ENCODE measurements around the gene ZSWIM6. TPM values are rescaled to one million over a fixed set of nuclear protein-coding genes. Genes with fewer than 3 reads are reported as not detected.

The ZSWIM6 gene
- total RNA-seq, 1 experiment from 2014 or later: 10.0 TPM

DNA sequence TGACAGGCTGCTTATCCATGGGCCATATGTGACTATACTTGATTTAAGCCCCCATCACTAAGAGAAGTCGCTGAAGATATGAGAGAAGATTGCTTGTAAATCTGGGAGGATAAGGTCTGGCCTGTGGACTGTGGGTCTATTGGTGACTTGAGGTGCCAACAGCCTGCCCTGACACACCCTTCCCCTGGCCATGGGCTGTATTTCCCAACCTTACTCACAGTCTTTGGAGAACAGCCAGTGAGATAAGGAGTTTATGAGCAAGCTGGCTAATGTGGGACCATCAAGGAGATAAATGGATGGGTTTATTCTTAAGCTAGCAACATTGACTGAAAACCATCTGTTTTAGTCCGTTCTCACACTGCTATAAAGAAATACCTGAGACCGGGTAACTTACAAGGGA, 231.3 kb downstream of the ZSWIM6 start:
- H3K36me3 Mint-ChIP-seq (ENCODE audit: insufficient read depth, unreplicated experiment): no peaks in the 10 kb centered on the region
- CTCF ChIA-PET: no interaction called here
- no peak overlapping the region for H3K4me3 Mint-ChIP-seq (ENCODE audit: unreplicated experiment)
- Histone ChIP-seq H3K36me3 (ENCODE audit: control insufficient read depth, insufficient read depth, low read length) (no peaks in the 10 kb centered on the region), H3K9me3 (no peaks in the 10 kb centered on the region), H3K4me3 (ENCODE audit: low read depth, low read length) (no peak overlapping the region), H3K4me1 (no peaks in the 10 kb centered on the region), H3K27me3 (replicated peaks; ENCODE audit: control insufficient read depth, insufficient read depth, low read length) (no peaks in the 10 kb centered on the region)
- TF ChIP-seq, protein P1, sequence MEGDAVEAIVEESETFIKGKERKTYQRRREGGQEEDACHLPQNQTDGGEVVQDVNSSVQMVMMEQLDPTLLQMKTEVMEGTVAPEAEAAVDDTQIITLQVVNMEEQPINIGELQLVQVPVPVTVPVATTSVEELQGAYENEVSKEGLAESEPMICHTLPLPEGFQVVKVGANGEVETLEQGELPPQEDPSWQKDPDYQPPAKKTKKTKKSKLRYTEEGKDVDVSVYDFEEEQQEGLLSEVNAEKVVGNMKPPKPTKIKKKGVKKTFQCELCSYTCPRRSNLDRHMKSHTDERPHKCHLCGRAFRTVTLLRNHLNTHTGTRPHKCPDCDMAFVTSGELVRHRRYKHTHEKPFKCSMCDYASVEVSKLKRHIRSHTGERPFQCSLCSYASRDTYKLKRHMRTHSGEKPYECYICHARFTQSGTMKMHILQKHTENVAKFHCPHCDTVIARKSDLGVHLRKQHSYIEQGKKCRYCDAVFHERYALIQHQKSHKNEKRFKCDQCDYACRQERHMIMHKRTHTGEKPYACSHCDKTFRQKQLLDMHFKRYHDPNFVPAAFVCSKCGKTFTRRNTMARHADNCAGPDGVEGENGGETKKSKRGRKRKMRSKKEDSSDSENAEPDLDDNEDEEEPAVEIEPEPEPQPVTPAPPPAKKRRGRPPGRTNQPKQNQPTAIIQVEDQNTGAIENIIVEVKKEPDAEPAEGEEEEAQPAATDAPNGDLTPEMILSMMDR (IDR thresholded peaks at IDR 0.05; ENCODE audit: insufficient read depth in 1 of 2, low read depth in 1 of 2, low read length in 1 of 2, severe bottlenecking in 1 of 2, unreplicated experiment in 1 of 2): no peak
- intact Hi-C loops (cut with micrococcal nuclease; ENCODE audit: unreplicated experiment): no loop called here
- H3K4me1 Mint-ChIP-seq (ENCODE audit: low read depth, unreplicated experiment): no peaks in the 10 kb centered on the region
- POLR2A ChIA-PET: no interaction called here
- no peak overlapping the region for H3K27ac Mint-ChIP-seq (ENCODE audit: unreplicated experiment)
- no peaks in the 10 kb centered on the region for H3K9me3 Mint-ChIP-seq (ENCODE audit: unreplicated experiment)
- no peaks in the 10 kb centered on the region for H3K27me3 Mint-ChIP-seq (ENCODE audit: insufficient read depth, unreplicated experiment)
- BruUV-seq (replicated peaks): no TSS peak
- DNase-seq: no peak

DNA sequence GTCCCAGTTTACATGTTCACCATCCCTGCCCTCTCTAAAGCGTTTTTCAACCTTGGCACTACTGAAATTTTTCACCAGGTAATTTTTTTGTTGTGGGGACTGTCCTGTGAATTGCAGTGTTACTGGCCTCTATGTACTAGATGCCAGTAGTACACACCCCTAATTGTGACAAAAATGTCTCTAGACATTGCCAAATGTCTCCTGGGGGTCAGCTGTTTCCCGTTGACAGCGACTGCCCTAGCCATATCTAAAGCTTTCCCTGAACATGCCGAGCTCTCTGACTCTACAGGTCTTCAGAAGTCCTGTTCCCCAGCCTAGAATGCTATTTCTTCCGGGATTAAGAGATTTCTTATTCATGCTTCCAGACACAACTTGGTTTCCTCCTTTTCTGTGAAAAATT, 235.3 kb downstream of the ZSWIM6 start:
- no TSS peak for BruUV-seq (replicated peaks)
- H3K36me3 Mint-ChIP-seq (ENCODE audit: insufficient read depth, unreplicated experiment): no peaks in the 10 kb centered on the region
- no peaks in the 10 kb centered on the region for H3K4me1 Mint-ChIP-seq (ENCODE audit: low read depth, unreplicated experiment)
- no peaks in the 10 kb centered on the region for H3K9me3 Mint-ChIP-seq (ENCODE audit: unreplicated experiment)
- H3K27me3 Mint-ChIP-seq (ENCODE audit: insufficient read depth, unreplicated experiment): no peaks in the 10 kb centered on the region
- TF ChIP-seq, protein P1 (IDR thresholded peaks at IDR 0.05; ENCODE audit: insufficient read depth in 1 of 2, low read depth in 1 of 2, low read length in 1 of 2, severe bottlenecking in 1 of 2, unreplicated experiment in 1 of 2): no peak
- no peaks in the 10 kb centered on the region for H3K4me1 ChIP-seq
- CTCF ChIA-PET: no interaction called here
- DNase-seq: no peak
- no peaks in the 10 kb centered on the region for H3K9me3 ChIP-seq
- H3K27ac Mint-ChIP-seq (ENCODE audit: unreplicated experiment): no peak overlapping the region
- H3K4me3 ChIP-seq (ENCODE audit: low read depth, low read length): no peak overlapping the region
- H3K27me3 ChIP-seq (replicated peaks; ENCODE audit: control insufficient read depth, insufficient read depth, low read length): no peaks in the 10 kb centered on the region
- intact Hi-C loops (cut with micrococcal nuclease; ENCODE audit: unreplicated experiment): no loop called here
- H3K4me3 Mint-ChIP-seq (ENCODE audit: unreplicated experiment): no peak overlapping the region
- POLR2A ChIA-PET: no interaction called here
- no peaks in the 10 kb centered on the region for H3K36me3 ChIP-seq (ENCODE audit: control insufficient read depth, insufficient read depth, low read length)

DNA sequence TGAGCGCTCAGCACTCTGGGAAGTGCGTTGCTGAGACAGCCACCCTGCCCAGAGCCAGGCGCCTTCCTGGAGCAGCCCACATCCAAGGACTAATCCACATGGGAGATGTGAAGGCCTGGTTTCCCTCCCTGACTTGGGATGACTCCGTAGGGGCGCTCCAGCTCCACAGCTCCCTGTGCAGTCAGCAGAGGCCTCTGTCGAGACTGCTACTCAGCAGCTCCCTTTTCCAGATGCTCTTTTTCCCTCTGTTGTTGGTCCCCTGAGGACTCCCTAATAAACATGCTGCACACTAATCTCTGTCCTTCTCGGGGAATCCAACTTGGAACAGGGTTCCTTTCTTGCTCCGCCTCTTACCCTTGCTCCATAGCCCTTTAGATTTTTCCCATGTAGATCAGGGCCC, 237.3 kb downstream of the ZSWIM6 start:
- TF ChIP-seq, protein P1 (IDR thresholded peaks at IDR 0.05; ENCODE audit: insufficient read depth in 1 of 2, low read depth in 1 of 2, low read length in 1 of 2, severe bottlenecking in 1 of 2, unreplicated experiment in 1 of 2): no peak
- CTCF ChIA-PET: no interaction called here

More for the DNA sequence above, 237.3 kb downstream of the ZSWIM6 start:
- POLR2A ChIA-PET: no interaction called here
- H3K4me3 ChIP-seq (ENCODE audit: low read depth, low read length): no peak overlapping the region
- no peaks in the 10 kb centered on the region for H3K36me3 Mint-ChIP-seq (ENCODE audit: insufficient read depth, unreplicated experiment)
- intact Hi-C loops (cut with micrococcal nuclease; ENCODE audit: unreplicated experiment): no loop called here
- no peaks in the 10 kb centered on the region for H3K36me3 ChIP-seq (ENCODE audit: control insufficient read depth, insufficient read depth, low read length)
- DNase-seq: no peak
- H3K4me1 ChIP-seq: no peaks in the 10 kb centered on the region
- no peaks in the 10 kb centered on the region for H3K9me3 ChIP-seq
- no peak overlapping the region for H3K4me3 Mint-ChIP-seq (ENCODE audit: unreplicated experiment)
- no TSS peak for BruUV-seq (replicated peaks)
- H3K4me1 Mint-ChIP-seq (ENCODE audit: low read depth, unreplicated experiment): no peaks in the 10 kb centered on the region
- H3K27ac Mint-ChIP-seq (ENCODE audit: unreplicated experiment): no peak overlapping the region
- H3K27me3 Mint-ChIP-seq (ENCODE audit: insufficient read depth, unreplicated experiment): no peaks in the 10 kb centered on the region
- no peaks in the 10 kb centered on the region for H3K27me3 ChIP-seq (replicated peaks; ENCODE audit: control insufficient read depth, insufficient read depth, low read length)
- H3K9me3 Mint-ChIP-seq (ENCODE audit: unreplicated experiment): no peaks in the 10 kb centered on the region

Data from Caco-2 (cell line).